Mucosa of rectum (tissue), 2 donors: ENCODE data around the gene CYP4A22.
"Not testable (repeated sequence)": the region's sequence is repeated elsewhere in the genome, so short reads cannot be mapped to it uniquely, and the experiment has no call there.

Source experiments
- H3K27ac ChIP-seq, 2 donors: one replicate each; pipeline ENCODE4 v1.7.0; 2013; ENCODE audit warnings: inconsistent platforms in 2 of 2, low read depth in 2 of 2, low read length in 2 of 2
- H3K27me3 ChIP-seq, 2 donors: one replicate each; pipeline ENCODE4 v1.7.0; 2013; ENCODE audit warnings: low read length in 2 of 2; ENCODE audit not compliant: control insufficient read depth in 2 of 2, insufficient read depth in 2 of 2
- H3K36me3 ChIP-seq, 2 donors: one replicate each; pipeline ENCODE4 v1.7.0; 2013; ENCODE audit warnings: low read length in 2 of 2; ENCODE audit not compliant: control insufficient read depth in 2 of 2, insufficient read depth in 2 of 2
- H3K4me1 ChIP-seq, 2 donors: one replicate each; pipeline ENCODE4 v1.7.0; 2013; ENCODE audit warnings: low read length in 2 of 2, mild to moderate bottlenecking in 1 of 2; ENCODE audit not compliant: control insufficient read depth in 2 of 2, insufficient read depth in 2 of 2
- H3K4me3 ChIP-seq, 2 donors: one replicate each; pipeline ENCODE4 v1.7.0; 2013; ENCODE audit warnings: low read length in 2 of 2
- H3K9ac ChIP-seq, 2 donors: one replicate each; pipeline ENCODE4 v1.7.0; 2013; ENCODE audit warnings: low read length in 2 of 2, low read depth in 1 of 2, mild to moderate bottlenecking in 1 of 2
- H3K9me3 ChIP-seq, 2 donors: one replicate each; pipeline ENCODE4 v1.7.0; 2013; ENCODE audit warnings: low read length in 2 of 2; ENCODE audit not compliant: control insufficient read depth in 2 of 2
- donor health status: healthy.
- donor health status: Normal muscosa, but diverticular disease.

CYP4A22 gene

GRCh38 chr1:47126997-47127396, 10.2 kb upstream of the CYP4A22 start:
- not testable (repeated sequence) for H3K9ac ChIP-seq, H3K27me3 ChIP-seq, H3K4me3 ChIP-seq, H3K4me1 ChIP-seq, H3K36me3 ChIP-seq, H3K27ac ChIP-seq, H3K9me3 ChIP-seq

GRCh38 chr1:47128221-47128620, 9.0 kb upstream of the CYP4A22 start:
- Histone ChIP-seq H3K4me1 (no peaks in the 10 kb centered on the region), H3K9me3 (no peaks in the 10 kb centered on the region), H3K9ac (no peak overlapping the region), H3K4me3 (no peak overlapping the region), H3K36me3 (no peaks in the 10 kb centered on the region), H3K27me3 (no peaks in the 10 kb centered on the region), H3K27ac (no peak overlapping the region)

GRCh38 chr1:47128854-47129253, 8.4 kb upstream of the CYP4A22 start:
- not testable (repeated sequence) for H3K4me3 ChIP-seq, H3K9me3 ChIP-seq, H3K36me3 ChIP-seq, H3K4me1 ChIP-seq, H3K9ac ChIP-seq, H3K27me3 ChIP-seq, H3K27ac ChIP-seq

- H3K4me3 ChIP-seq, H3K36me3 ChIP-seq, H3K27me3 ChIP-seq, H3K9me3 ChIP-seq, H3K9ac ChIP-seq, H3K27ac ChIP-seq, H3K4me1 ChIP-seq: not testable (repeated sequence)
Observed at GRCh38 chr1:47129489-47130230, 7.6 kb upstream of the CYP4A22 start.

- not testable (repeated sequence) for H3K27ac ChIP-seq, H3K4me3 ChIP-seq, H3K9me3 ChIP-seq, H3K27me3 ChIP-seq, H3K36me3 ChIP-seq, H3K9ac ChIP-seq, H3K4me1 ChIP-seq
Observed at GRCh38 chr1:47132665-47133064, 4.6 kb upstream of the CYP4A22 start.

GRCh38 chr1:47137925-47138615, 829 bp downstream of the CYP4A22 start:
- Histone ChIP-seq H3K9me3 (no peaks in the 10 kb centered on the region), H3K27ac (no peak overlapping the region), H3K36me3 (no peaks in the 10 kb centered on the region), H3K4me3 (no peak overlapping the region), H3K4me1 (no peaks in the 10 kb centered on the region), H3K27me3 (no peaks in the 10 kb centered on the region), H3K9ac (no peak overlapping the region)

GRCh38 chr1:47140358-47140757, 3.1 kb downstream of the CYP4A22 start:
- H3K27ac ChIP-seq = not testable (repeated sequence)

GRCh38 chr1:47143654-47144053, 6.4 kb downstream of the CYP4A22 start:
- H3K27me3 ChIP-seq, H3K9ac ChIP-seq, H3K4me3 ChIP-seq, H3K27ac ChIP-seq, H3K4me1 ChIP-seq, H3K9me3 ChIP-seq, H3K36me3 ChIP-seq: not testable (repeated sequence)

More at GRCh38 chr1:47140358-47140757, 3.1 kb downstream of the CYP4A22 start:
- H3K4me1 ChIP-seq, H3K36me3 ChIP-seq, H3K27me3 ChIP-seq, H3K9me3 ChIP-seq, H3K9ac ChIP-seq, H3K4me3 ChIP-seq: not testable (repeated sequence)

- H3K4me3 ChIP-seq, H3K9ac ChIP-seq, H3K4me1 ChIP-seq, H3K9me3 ChIP-seq, H3K36me3 ChIP-seq, H3K27ac ChIP-seq, H3K27me3 ChIP-seq: not testable (repeated sequence)
Observed at GRCh38 chr1:47146495-47146894, 9.3 kb downstream of the CYP4A22 start.

GRCh38 chr1:47147047-47147785, 10.0 kb downstream of the CYP4A22 start:
- Histone ChIP-seq H3K36me3 (no peaks in the 10 kb centered on the region), H3K4me1 (no peaks in the 10 kb centered on the region), H3K9me3 (no peaks in the 10 kb centered on the region), H3K4me3 (no peak overlapping the region), H3K27ac (no peak overlapping the region), H3K9ac (no peak overlapping the region), H3K27me3 (no peaks in the 10 kb centered on the region)
